ENCODE measurements around the gene OGT.
"Not testable (repeated sequence)": the region's sequence is repeated elsewhere in the genome, so short reads cannot be mapped to it uniquely, and the experiment has no call there.

DNA sequence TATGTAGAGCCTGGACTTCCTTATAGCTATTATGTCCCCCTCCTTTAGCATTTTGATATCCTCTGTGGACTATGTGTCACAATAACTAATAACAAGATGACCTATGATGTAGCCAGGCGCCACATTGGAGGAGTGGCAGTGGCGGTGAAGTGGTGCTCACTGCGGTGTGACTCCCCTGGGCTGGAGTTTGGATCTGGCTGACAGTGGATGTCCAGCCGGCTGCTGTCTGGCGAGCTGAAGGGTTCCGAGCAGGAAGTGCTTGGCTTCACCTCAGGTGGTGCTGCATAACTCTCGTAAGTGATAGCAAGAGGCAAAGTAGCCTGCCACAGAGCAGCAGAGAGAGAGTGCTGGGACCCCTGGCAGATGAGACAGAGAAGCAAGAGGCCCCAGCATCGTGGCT lies 60.3 kb downstream of the OGT start:
- TF ChIP-seq, protein P1, sequence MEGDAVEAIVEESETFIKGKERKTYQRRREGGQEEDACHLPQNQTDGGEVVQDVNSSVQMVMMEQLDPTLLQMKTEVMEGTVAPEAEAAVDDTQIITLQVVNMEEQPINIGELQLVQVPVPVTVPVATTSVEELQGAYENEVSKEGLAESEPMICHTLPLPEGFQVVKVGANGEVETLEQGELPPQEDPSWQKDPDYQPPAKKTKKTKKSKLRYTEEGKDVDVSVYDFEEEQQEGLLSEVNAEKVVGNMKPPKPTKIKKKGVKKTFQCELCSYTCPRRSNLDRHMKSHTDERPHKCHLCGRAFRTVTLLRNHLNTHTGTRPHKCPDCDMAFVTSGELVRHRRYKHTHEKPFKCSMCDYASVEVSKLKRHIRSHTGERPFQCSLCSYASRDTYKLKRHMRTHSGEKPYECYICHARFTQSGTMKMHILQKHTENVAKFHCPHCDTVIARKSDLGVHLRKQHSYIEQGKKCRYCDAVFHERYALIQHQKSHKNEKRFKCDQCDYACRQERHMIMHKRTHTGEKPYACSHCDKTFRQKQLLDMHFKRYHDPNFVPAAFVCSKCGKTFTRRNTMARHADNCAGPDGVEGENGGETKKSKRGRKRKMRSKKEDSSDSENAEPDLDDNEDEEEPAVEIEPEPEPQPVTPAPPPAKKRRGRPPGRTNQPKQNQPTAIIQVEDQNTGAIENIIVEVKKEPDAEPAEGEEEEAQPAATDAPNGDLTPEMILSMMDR (IDR thresholded peaks at IDR 0.05; ENCODE audit: insufficient read depth, low read length): not testable (repeated sequence)
- TF ChIP-seq POLR2AphosphoS5 (IDR thresholded peaks at IDR 0.05; ENCODE audit: low read depth); GABPA (IDR thresholded peaks at IDR 0.05; ENCODE audit: low read depth); SPI1 (IDR thresholded peaks at IDR 0.05; ENCODE audit: borderline replicate concordance, low read depth): not testable (repeated sequence)
- TF ChIP-seq, protein P2, sequence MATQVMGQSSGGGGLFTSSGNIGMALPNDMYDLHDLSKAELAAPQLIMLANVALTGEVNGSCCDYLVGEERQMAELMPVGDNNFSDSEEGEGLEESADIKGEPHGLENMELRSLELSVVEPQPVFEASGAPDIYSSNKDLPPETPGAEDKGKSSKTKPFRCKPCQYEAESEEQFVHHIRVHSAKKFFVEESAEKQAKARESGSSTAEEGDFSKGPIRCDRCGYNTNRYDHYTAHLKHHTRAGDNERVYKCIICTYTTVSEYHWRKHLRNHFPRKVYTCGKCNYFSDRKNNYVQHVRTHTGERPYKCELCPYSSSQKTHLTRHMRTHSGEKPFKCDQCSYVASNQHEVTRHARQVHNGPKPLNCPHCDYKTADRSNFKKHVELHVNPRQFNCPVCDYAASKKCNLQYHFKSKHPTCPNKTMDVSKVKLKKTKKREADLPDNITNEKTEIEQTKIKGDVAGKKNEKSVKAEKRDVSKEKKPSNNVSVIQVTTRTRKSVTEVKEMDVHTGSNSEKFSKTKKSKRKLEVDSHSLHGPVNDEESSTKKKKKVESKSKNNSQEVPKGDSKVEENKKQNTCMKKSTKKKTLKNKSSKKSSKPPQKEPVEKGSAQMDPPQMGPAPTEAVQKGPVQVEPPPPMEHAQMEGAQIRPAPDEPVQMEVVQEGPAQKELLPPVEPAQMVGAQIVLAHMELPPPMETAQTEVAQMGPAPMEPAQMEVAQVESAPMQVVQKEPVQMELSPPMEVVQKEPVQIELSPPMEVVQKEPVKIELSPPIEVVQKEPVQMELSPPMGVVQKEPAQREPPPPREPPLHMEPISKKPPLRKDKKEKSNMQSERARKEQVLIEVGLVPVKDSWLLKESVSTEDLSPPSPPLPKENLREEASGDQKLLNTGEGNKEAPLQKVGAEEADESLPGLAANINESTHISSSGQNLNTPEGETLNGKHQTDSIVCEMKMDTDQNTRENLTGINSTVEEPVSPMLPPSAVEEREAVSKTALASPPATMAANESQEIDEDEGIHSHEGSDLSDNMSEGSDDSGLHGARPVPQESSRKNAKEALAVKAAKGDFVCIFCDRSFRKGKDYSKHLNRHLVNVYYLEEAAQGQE (IDR thresholded peaks at IDR 0.05; ENCODE audit: insufficient replicate concordance, low read depth): not testable (repeated sequence)

All from HL-60 (cell line).